Keratinocyte (primary cell): Measurements from ENCODE around the gene CLSTN1. TPM values are rescaled to one million over a fixed set of nuclear protein-coding genes. Genes with fewer than 3 reads are reported as not detected.

Experiments
- DNase-seq: peaks from one replicate; pipeline ENCODE4 v3.0.0-alpha.2; 2011; ENCODE audit warnings: low read depth, missing footprints, low spot score
- FAIRE-seq: peaks from 2 replicates; lab custom pipeline; 2011; peaks lifted over from hg19 to GRCh38; lab: Jason Lieb, UNC
- H2AFZ ChIP-seq: 2 replicates; pipeline ENCODE4 v1.6.0; 2012; ENCODE audit warnings: low read length, control low read depth, inconsistent platforms; ENCODE audit not compliant: control insufficient read depth
- H3K27ac ChIP-seq: 2 replicates; pipeline ENCODE4 v1.5.1; 2011; ENCODE audit warnings: low read length; ENCODE audit not compliant: control insufficient read depth, insufficient read depth
- H3K27me3 ChIP-seq: 3 replicates; pipeline ENCODE4 v1.6.0; 2011; ENCODE audit warnings: low read length; ENCODE audit not compliant: control insufficient read depth, insufficient read depth; ENCODE audit errors: extremely low read depth
- H3K36me3 ChIP-seq, 2 experiments: 2 replicates in 1 of 2; 3 replicates in 1 of 2; pipeline ENCODE4 v1.5.1; 2011; ENCODE audit warnings: low read length in 2 of 2, mild to moderate bottlenecking in 1 of 2; ENCODE audit not compliant: control insufficient read depth in 2 of 2, insufficient read depth in 2 of 2; ENCODE audit errors: extremely low read depth in 1 of 2
- H3K4me1 ChIP-seq: 3 replicates; pipeline ENCODE4 v1.5.1; 2011; ENCODE audit warnings: low read length; ENCODE audit not compliant: control insufficient read depth, insufficient read depth; ENCODE audit errors: extremely low read depth
- H3K4me2 ChIP-seq: 3 replicates; pipeline ENCODE4 v1.6.0; 2011; ENCODE audit warnings: low read depth, low read length; ENCODE audit not compliant: control insufficient read depth, insufficient read depth; ENCODE audit errors: extremely low read depth
- H3K4me3 ChIP-seq, 3 experiments: fragments of 200-600 bp in 1 of 3; sonication (generic) in 1 of 3; 2 replicates in 2 of 3; 3 replicates in 1 of 3; pipeline ENCODE4 v1.5.1; 2011 to 2016; ENCODE audit warnings: low read length in 3 of 3, mild to moderate bottlenecking in 3 of 3, control low read depth in 2 of 3, inconsistent platforms in 1 of 3, low read depth in 1 of 3, mixed read lengths in 1 of 3, mixed run types in 1 of 3, moderate library complexity in 1 of 3; ENCODE audit not compliant: control insufficient read depth in 2 of 3, insufficient read depth in 2 of 3; ENCODE audit errors: extremely low read depth in 1 of 3
- H3K79me2 ChIP-seq: 2 replicates; pipeline ENCODE4 v1.6.0; 2012; ENCODE audit warnings: low read length; ENCODE audit not compliant: control insufficient read depth, insufficient read depth
- H3K9ac ChIP-seq: 3 replicates; pipeline ENCODE4 v1.6.0; 2011; ENCODE audit warnings: low read length; ENCODE audit not compliant: control insufficient read depth, insufficient read depth; ENCODE audit errors: extremely low read depth
- H3K9me1 ChIP-seq: 3 replicates; pipeline ENCODE4 v1.6.0; 2011; ENCODE audit warnings: low read length; ENCODE audit not compliant: control insufficient read depth, insufficient read depth; ENCODE audit errors: extremely low read depth
- H3K9me3 ChIP-seq: 2 replicates; pipeline ENCODE4 v1.5.1; 2012; ENCODE audit warnings: low read depth, low read length; ENCODE audit not compliant: control insufficient read depth
- H4K20me1 ChIP-seq: 3 replicates; pipeline ENCODE4 v1.6.0; 2011; ENCODE audit warnings: low read length; ENCODE audit not compliant: control insufficient read depth, insufficient read depth; ENCODE audit errors: extremely low read depth
- CTCF ChIP-seq, 3 experiments: IDR thresholded peaks in 1 of 3; conservative IDR thresholded peaks in 1 of 3; optimal IDR thresholded peaks in 1 of 3; 2 replicates in 2 of 3; 3 replicates in 1 of 3; pipeline versions ENCODE3 to v1.5.1; 2011; ENCODE audit warnings: low read length in 3 of 3, mild to moderate bottlenecking in 3 of 3, moderate library complexity in 2 of 3, control low read depth in 1 of 3, inconsistent platforms in 1 of 3; ENCODE audit not compliant: insufficient read depth in 2 of 3; ENCODE audit errors: extremely low read depth in 1 of 3
- EZH2 ChIP-seq: IDR thresholded peaks from one replicate; pipeline ENCODE4 v1.6.1; 2012; ENCODE audit warnings: inconsistent platforms, mild to moderate bottlenecking, low read length, moderate library complexity
- dilution Hi-C: fragments of 300-500 bp; cut with MboI; formaldehyde crosslinking; loops from one replicate; pipeline ENCODE4 v1.7.0; 2020; ENCODE audit warnings: low sequenced_read_pairs; ENCODE audit not compliant: extremely low pct_ligation_motif_present
- polyA plus RNA-seq, 5 experiments: library from polyadenylated mRNA; depleted of rRNA in 3 of 5; stranded (reverse) in 3 of 5; stranded (forward) in 1 of 5; unstranded in 1 of 5; fragments of >200 nt; gene quantifications; 1 replicate in 1 of 5; 2 replicates in 3 of 5; 3 replicates in 1 of 5; pipeline versions ENCODE4 v1.2.1 to v1.2.3, GENCODE V29; 2011 to 2012; ENCODE audit warnings: missing spikeins in 2 of 5, low read depth in 1 of 5, low replicate concordance in 1 of 5

Gene CLSTN1
- polyA plus RNA-seq, 1 donor (not counting 4 experiments of a cell fraction or from before 2014, with no cell fraction given): 90.3 TPM

GRCh38 chr1:9872430-9873165 is 48.8 kb upstream of the CLSTN1 start:
- peaks cover 55% of the 10 kb centered on the region for H3K4me1 ChIP-seq
- H3K9me3 ChIP-seq: no peaks in the 10 kb centered on the region
- H3K4me3 ChIP-seq: no peak overlapping the region
- no peak overlapping the region for H3K27ac ChIP-seq
- FAIRE-seq: peak; percentile 85
- H3K9ac ChIP-seq: no peak overlapping the region
- H3K4me2 ChIP-seq: peak overlapping the region; percentile 11
- no peak for TF ChIP-seq CTCF (optimal IDR thresholded peaks at IDR 0.05 in 1 of 3, IDR thresholded peaks at IDR 0.05 in 1 of 3, conservative IDR thresholded peaks at IDR 0.05 in 1 of 3; ENCODE audit: extremely low read depth in 1 of 3, insufficient read depth in 2 of 3, low read length in 3 of 3)
- no peak for TF ChIP-seq EZH2
- DNase-seq: no peak
- peaks cover 14 to 21% of the 10 kb centered on the region in 2 experiments for H3K36me3 ChIP-seq
- dilution Hi-C loops: no loop called here
- no peak overlapping the region for H2AFZ ChIP-seq
- peaks cover 5% of the 10 kb centered on the region for H3K79me2 ChIP-seq
- H4K20me1 ChIP-seq: no peaks in the 10 kb centered on the region
- no peaks in the 10 kb centered on the region for H3K9me1 ChIP-seq
- no peaks in the 10 kb centered on the region for H3K27me3 ChIP-seq

- no peaks in the 10 kb centered on the region for H3K27me3 ChIP-seq
- H3K9ac ChIP-seq: no peak overlapping the region
- H3K79me2 ChIP-seq: peaks cover 5% of the 10 kb centered on the region
- H3K36me3 ChIP-seq: peaks cover 16 to 20% of the 10 kb centered on the region in 2 experiments
- H3K9me3 ChIP-seq: no peaks in the 10 kb centered on the region
- no peaks in the 10 kb centered on the region for H3K9me1 ChIP-seq
- no peak overlapping the region for H3K4me3 ChIP-seq
- dilution Hi-C loops: no loop called here
- no peak overlapping the region for H2AFZ ChIP-seq
- H4K20me1 ChIP-seq: no peaks in the 10 kb centered on the region
- no peak overlapping the region for H3K27ac ChIP-seq
- TF ChIP-seq EZH2 (no peak), CTCF (optimal IDR thresholded peaks at IDR 0.05 in 1 of 3, IDR thresholded peaks at IDR 0.05 in 1 of 3, conservative IDR thresholded peaks at IDR 0.05 in 1 of 3; ENCODE audit: extremely low read depth in 1 of 3, insufficient read depth in 2 of 3, low read length in 3 of 3) (no peak)
- H3K4me2 ChIP-seq: no peak overlapping the region
- FAIRE-seq (no peak), DNase-seq (no peak)
- H3K4me1 ChIP-seq: peaks cover 48% of the 10 kb centered on the region
These were observed 48.1 kb upstream of the CLSTN1 start for GRCh38 chr1:9871707-9872425.
